ENCODE results near the gene SLC2A4RG.
A peak's percentile ranks its signal among the peaks of the same experiment; 100 is the strongest.

The SLC2A4RG gene

GRCh38 chr20:63739130-63740069 lies at the start of gene SLC2A4RG:
Gene SLC2A4RG, plus strand, starts transcription at chr20:63739776. Its CDS starts 137 bp downstream, at chr20:63739913.
- peak; percentile 60 for DNase-seq (ENCODE audit: low read depth)

- DNase-seq (ENCODE audit: low read depth) = no peak
Measured at GRCh38 chr20:63690003-63690897, 49.3 kb upstream of the SLC2A4RG start.

- no peak for DNase-seq (ENCODE audit: low read depth)
Measured at GRCh38 chr20:63690898-63691710, 48.5 kb upstream of the SLC2A4RG start.

DNA sequence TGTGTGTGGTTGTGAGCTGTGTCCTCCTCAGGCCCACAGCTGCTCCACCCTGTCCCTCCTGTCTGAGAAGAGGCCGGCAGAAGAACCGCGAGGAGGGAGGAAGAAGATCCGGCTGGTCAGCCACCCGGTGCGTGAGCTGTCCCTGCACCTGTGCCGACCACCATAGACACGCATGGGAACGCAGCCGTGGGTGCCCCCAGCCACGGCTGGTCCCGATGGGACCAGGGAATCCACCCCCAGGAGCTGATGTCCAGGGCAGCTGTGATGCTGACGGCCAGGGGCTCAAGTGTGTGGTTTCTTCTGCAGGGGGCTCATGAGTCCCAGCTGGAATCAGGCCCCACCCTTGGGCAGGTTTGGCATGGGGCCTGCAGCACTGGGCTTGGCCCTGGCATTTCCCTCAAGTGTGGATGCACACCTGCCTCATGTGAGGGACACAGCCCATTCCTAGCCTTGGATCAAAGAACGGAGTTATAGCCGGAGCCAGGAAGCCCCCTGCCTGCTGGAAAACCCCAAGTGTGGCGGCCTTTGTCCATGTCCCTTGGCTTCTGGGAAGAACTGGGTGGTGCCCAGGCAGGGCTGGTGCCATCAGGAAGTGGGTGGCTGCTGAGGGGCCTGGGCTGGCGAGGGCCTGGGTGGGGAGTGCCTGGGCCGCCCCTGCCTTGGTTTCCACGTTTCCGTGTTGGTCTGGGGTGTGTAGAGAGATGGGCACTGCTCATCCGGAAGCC lies 47.7 kb upstream of the SLC2A4RG start:
- no peak for DNase-seq (ENCODE audit: low read depth)

- DNase-seq (ENCODE audit: low read depth) = no peak
Measured at GRCh38 chr20:63692436-63693082, 47.0 kb upstream of the SLC2A4RG start.

GRCh38 chr20:63693083-63693732 lies 46.4 kb upstream of the SLC2A4RG start:
- no peak for DNase-seq (ENCODE audit: low read depth)

DNA sequence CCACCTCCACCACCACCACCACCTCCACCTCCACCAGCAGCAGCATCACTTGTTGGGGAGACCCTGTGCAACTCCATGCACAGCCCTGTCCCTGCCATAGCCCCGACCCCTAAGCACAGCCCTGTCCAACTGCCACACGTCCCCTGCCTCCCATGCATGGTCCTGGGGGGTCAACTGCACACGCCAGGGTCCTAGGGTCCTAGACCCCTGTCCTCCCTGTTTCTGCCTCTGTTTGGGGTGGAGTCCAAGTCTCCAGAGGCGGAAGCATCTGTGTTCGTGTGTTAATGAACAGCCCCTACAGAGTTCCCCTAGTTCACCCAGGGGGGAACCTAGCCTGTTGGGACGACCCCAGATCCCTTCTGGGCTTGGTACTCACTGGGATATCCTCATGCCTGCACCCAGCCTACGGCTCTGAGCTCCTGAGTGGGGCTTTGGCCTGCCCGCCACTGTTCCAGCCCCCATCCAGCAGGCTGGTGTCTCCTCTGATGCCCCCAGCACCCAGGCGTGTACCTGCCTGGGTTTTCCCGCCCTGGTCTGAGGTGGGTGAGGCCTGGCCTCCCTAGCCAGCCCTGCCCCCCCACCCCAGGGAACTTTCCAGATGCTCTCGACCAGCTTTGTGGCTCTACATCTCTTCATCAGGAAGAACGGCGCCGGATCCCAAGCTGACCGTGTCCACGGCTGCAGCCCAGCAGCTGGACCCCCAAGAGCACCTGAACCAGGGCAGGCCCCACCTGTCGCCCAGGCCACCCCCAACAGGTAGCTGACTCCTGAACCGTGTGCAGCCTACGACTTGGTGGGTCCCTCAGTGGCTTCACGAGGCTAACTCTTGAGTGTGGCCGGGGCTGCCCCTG lies 45.6 kb upstream of the SLC2A4RG start:
- DNase-seq (ENCODE audit: low read depth) = no peak

- no peak for DNase-seq (ENCODE audit: low read depth)
Measured at GRCh38 chr20:63694584-63695423, 44.8 kb upstream of the SLC2A4RG start.

- DNase-seq (ENCODE audit: low read depth) = no peak
Measured at GRCh38 chr20:63695424-63696305, 43.9 kb upstream of the SLC2A4RG start.

DNA sequence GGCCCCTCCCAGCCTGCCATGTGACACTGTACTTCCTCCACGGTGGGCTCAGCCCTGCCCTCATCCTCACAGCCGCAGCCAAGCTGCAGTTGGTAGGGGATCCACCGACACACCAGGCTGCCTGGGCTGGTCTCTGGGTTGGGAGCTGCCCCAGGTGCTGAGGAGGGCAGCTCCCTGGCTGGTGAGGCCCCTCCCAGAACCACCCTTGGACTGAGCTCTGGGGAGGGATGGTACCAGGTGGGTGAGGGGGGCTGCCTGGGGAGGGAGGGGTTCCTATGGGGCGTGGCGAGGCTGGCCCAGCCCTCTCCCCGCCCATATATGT lies 43.3 kb upstream of the SLC2A4RG start:
- peak; percentile 46 for DNase-seq (ENCODE audit: low read depth)

- no peak for DNase-seq (ENCODE audit: low read depth)
Measured at GRCh38 chr20:63696628-63697356, 42.8 kb upstream of the SLC2A4RG start, which contains the start of gene TNFRSF6B. Gene TNFRSF6B, plus strand, starts transcription at chr20:63696652. Its CDS starts 116 bp downstream, at chr20:63696768.

GRCh38 chr20:63697357-63697867 lies 42.2 kb upstream of the SLC2A4RG start:
- no peak for DNase-seq (ENCODE audit: low read depth)

DNA sequence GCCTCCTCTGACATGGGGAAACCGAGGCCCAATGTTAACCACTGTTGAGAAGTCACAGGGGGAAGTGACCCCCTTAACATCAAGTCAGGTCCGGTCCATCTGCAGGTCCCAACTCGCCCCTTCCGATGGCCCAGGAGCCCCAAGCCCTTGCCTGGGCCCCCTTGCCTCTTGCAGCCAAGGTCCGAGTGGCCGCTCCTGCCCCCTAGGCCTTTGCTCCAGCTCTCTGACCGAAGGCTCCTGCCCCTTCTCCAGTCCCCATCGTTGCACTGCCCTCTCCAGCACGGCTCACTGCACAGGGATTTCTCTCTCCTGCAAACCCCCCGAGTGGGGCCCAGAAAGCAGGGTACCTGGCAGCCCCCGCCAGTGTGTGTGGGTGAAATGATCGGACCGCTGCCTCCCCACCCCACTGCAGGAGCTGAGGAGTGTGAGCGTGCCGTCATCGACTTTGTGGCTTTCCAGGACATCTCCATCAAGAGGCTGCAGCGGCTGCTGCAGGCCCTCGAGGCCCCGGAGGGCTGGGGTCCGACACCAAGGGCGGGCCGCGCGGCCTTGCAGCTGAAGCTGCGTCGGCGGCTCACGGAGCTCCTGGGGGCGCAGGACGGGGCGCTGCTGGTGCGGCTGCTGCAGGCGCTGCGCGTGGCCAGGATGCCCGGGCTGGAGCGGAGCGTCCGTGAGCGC lies 41.6 kb upstream of the SLC2A4RG start:
- no peak for DNase-seq (ENCODE audit: low read depth)

GRCh38 chr20:63698739-63699465 lies 40.7 kb upstream of the SLC2A4RG start:
- DNase-seq (ENCODE audit: low read depth) = peak; percentile 83
